H1 (cell line): Measurements from ENCODE around the gene LEPR. TPM values are rescaled to one million over a fixed set of nuclear protein-coding genes. Genes with fewer than 3 reads are reported as not detected.

Experiments
- CTCF ChIA-PET: fragments of 300-600 bp; sonication (Branson Sonifier 250); formaldehyde crosslinking; loops from one replicate; lab custom pipeline; 2021; ENCODE audit not compliant: partially characterized antibody; lab: Charles Lee
- POLR2A ChIA-PET: fragments of 300-600 bp; sonication (Branson Sonifier 250); formaldehyde crosslinking; loops from one replicate; lab custom pipeline; 2021; ENCODE audit warnings: inconsistent platforms; ENCODE audit not compliant: partially characterized antibody; lab: Charles Lee
- DNase-seq, 2 experiments: peaks; one replicate each; pipeline versions ENCODE4 v3.0.0 to v3.0.0-alpha.2; 2010 to 2022; ENCODE audit warnings: low spot score in 2 of 2, low read depth in 1 of 2, mixed read lengths in 1 of 2
- FAIRE-seq: peaks from 2 replicates; lab custom pipeline; 2011; peaks lifted over from hg19 to GRCh38; lab: Jason Lieb, UNC
- H2AFZ ChIP-seq: 2 replicates; pipeline ENCODE4 v1.8.1; 2012; ENCODE audit warnings: low read length, inconsistent platforms
- H2AK5ac ChIP-seq: 2 replicates; pipeline ENCODE4 v1.6.1; 2013; ENCODE audit warnings: low read depth, low read length
- H2BK120ac ChIP-seq: replicated peaks from 2 replicates; pipeline ENCODE3; 2013; ENCODE audit warnings: low read depth, low read length, inconsistent platforms
- H2BK12ac ChIP-seq: 2 replicates; pipeline ENCODE4 v1.6.1; 2013; ENCODE audit warnings: low read depth, low read length
- H2BK15ac ChIP-seq: 2 replicates; pipeline ENCODE4 v1.6.1; 2013; ENCODE audit warnings: low read length
- H2BK20ac ChIP-seq: 2 replicates; pipeline ENCODE4 v1.6.1; 2013; ENCODE audit warnings: low read length
- H2BK5ac ChIP-seq: 2 replicates; pipeline ENCODE4 v1.6.1; 2013; ENCODE audit warnings: low read depth, low read length
- H3K14ac ChIP-seq: 2 replicates; pipeline ENCODE4 v1.6.1; 2013; ENCODE audit warnings: inconsistent platforms; ENCODE audit not compliant: insufficient read length
- H3K18ac ChIP-seq: 2 replicates; pipeline ENCODE4 v1.6.1; 2013; ENCODE audit warnings: low read length; ENCODE audit errors: extremely low read depth
- H3K23ac ChIP-seq: 2 replicates; pipeline ENCODE4 v1.6.1; 2013; ENCODE audit warnings: inconsistent platforms; ENCODE audit not compliant: insufficient read length
- H3K23me2 ChIP-seq: 2 replicates; pipeline ENCODE4 v1.6.1; 2013; ENCODE audit warnings: low read depth, low read length
- H3K27ac ChIP-seq: 2 replicates; pipeline ENCODE4 v1.6.1; 2011; ENCODE audit warnings: low read depth, low read length, inconsistent platforms
- H3K27me3 ChIP-seq, 4 experiments: replicated peaks in 1 of 4; 1 replicate in 1 of 4; 2 replicates in 3 of 4; pipeline versions ENCODE4 v1.6.1 to v1.8.1; 2011 to 2013; ENCODE audit warnings: low read length in 3 of 4, mild to moderate bottlenecking in 3 of 4, inconsistent platforms in 2 of 4, mixed read lengths in 2 of 4, moderate library complexity in 1 of 4; ENCODE audit not compliant: control insufficient read depth in 3 of 4, insufficient read depth in 3 of 4; ENCODE audit errors: extremely low read depth in 1 of 4
- H3K36me3 ChIP-seq, 4 experiments: 2 replicates each; pipeline versions ENCODE4 v1.6.1 to v1.8.1; 2011 to 2013; ENCODE audit warnings: mild to moderate bottlenecking in 4 of 4, low read length in 3 of 4, moderate library complexity in 2 of 4, control low read depth in 1 of 4, inconsistent platforms in 1 of 4; ENCODE audit not compliant: insufficient read depth in 4 of 4, control insufficient read depth in 2 of 4
- H3K4ac ChIP-seq: replicated peaks from 2 replicates; pipeline ENCODE3; 2013; ENCODE audit warnings: low read length, low read depth, mixed read lengths, inconsistent platforms; ENCODE audit not compliant: insufficient read length
- H3K4me1 ChIP-seq, 4 experiments: replicated peaks in 1 of 4; 1 replicate in 1 of 4; 2 replicates in 3 of 4; pipeline versions ENCODE4 v1.6.1 to v1.8.1; 2011 to 2013; ENCODE audit warnings: low read length in 3 of 4, inconsistent platforms in 2 of 4, mixed read lengths in 1 of 4; ENCODE audit not compliant: insufficient read depth in 4 of 4, control insufficient read depth in 3 of 4
- H3K4me2 ChIP-seq, 2 experiments: 2 replicates each; pipeline versions ENCODE4 v1.6.1 to v1.8.1; 2011 to 2013; ENCODE audit warnings: low read depth in 2 of 2, low read length in 2 of 2, control low read depth in 1 of 2, inconsistent platforms in 1 of 2, mild to moderate bottlenecking in 1 of 2; ENCODE audit not compliant: insufficient read depth in 1 of 2
- H3K4me3 ChIP-seq, 4 experiments: fragments of 200-600, 300-600 bp in 1 of 4; sonication (generic), shearing (Covaris generic), sonication (Bioruptor Twin) in 1 of 4; 2 replicates each; pipeline versions ENCODE4 v1.5.1 to v1.8.1; 2011 to 2016; ENCODE audit warnings: low read length in 4 of 4, low read depth in 3 of 4, control low read depth in 2 of 4, inconsistent platforms in 2 of 4, mild to moderate bottlenecking in 2 of 4, mixed read lengths in 1 of 4, moderate library complexity in 1 of 4; ENCODE audit not compliant: insufficient read depth in 2 of 4; ENCODE audit errors: extremely low read depth in 1 of 4
- H3K56ac ChIP-seq: replicated peaks from 2 replicates; pipeline ENCODE3; 2013; ENCODE audit warnings: low read depth, mild to moderate bottlenecking, mixed read lengths, low read length, inconsistent platforms; ENCODE audit not compliant: insufficient read length
- H3K79me1 ChIP-seq: 2 replicates; pipeline ENCODE4 v1.6.1; 2013; ENCODE audit warnings: low read depth, low read length, control low read depth
- H3K79me2 ChIP-seq, 2 experiments: 2 replicates each; pipeline versions ENCODE4 v1.6.1 to v1.8.1; 2012 to 2013; ENCODE audit warnings: low read length in 2 of 2, mild to moderate bottlenecking in 2 of 2, inconsistent platforms in 1 of 2; ENCODE audit not compliant: insufficient read depth in 2 of 2, control insufficient read depth in 1 of 2
- H3K9ac ChIP-seq, 4 experiments: replicated peaks in 1 of 4; 1 replicate in 1 of 4; 2 replicates in 3 of 4; pipeline versions ENCODE4 v1.6.1 to v1.8.1; 2011 to 2013; ENCODE audit warnings: low read depth in 3 of 4, low read length in 3 of 4, control low read depth in 2 of 4, mild to moderate bottlenecking in 2 of 4, moderate library complexity in 2 of 4, inconsistent platforms in 1 of 4; ENCODE audit errors: extremely low read depth in 1 of 4
- H3K9me3 ChIP-seq, 2 experiments: 2 replicates each; pipeline versions ENCODE4 v1.6.1 to v1.8.1; 2012 to 2013; ENCODE audit warnings: mild to moderate bottlenecking in 2 of 2, moderate library complexity in 2 of 2, control low read depth in 1 of 2, inconsistent platforms in 1 of 2, low read depth in 1 of 2, low read length in 1 of 2, mixed read lengths in 1 of 2; ENCODE audit not compliant: insufficient read depth in 2 of 2
- H4K20me1 ChIP-seq, 2 experiments: replicated peaks in 1 of 2; 2 replicates each; pipeline versions ENCODE3 to v1.8.1; 2011 to 2013; ENCODE audit warnings: inconsistent platforms in 2 of 2, low read length in 2 of 2, mild to moderate bottlenecking in 1 of 2; ENCODE audit not compliant: insufficient read depth in 2 of 2, control insufficient read depth in 1 of 2
- H4K5ac ChIP-seq: 2 replicates; pipeline ENCODE4 v1.6.1; 2013; ENCODE audit warnings: low read length, low read depth, mixed read lengths, inconsistent platforms; ENCODE audit not compliant: insufficient read length
- H4K8ac ChIP-seq: 2 replicates; pipeline ENCODE4 v1.8.0; 2013; ENCODE audit warnings: mild to moderate bottlenecking, moderate library complexity, low read length, inconsistent platforms; ENCODE audit not compliant: insufficient read depth; ENCODE audit errors: extremely low read depth
- H4K91ac ChIP-seq: replicated peaks from 2 replicates; pipeline ENCODE3; 2013; ENCODE audit warnings: low read length, mixed read lengths, inconsistent platforms; ENCODE audit not compliant: insufficient read length
- TEAD4 ChIP-seq: IDR thresholded peaks from 2 replicates; pipeline ENCODE4 v1.6.1; 2012; ENCODE audit warnings: low read depth, low read length, inconsistent platforms, mixed read lengths
- YY1 ChIP-seq: IDR thresholded peaks from 2 replicates; pipeline ENCODE4 v1.6.1; 2011; ENCODE audit warnings: low read depth, mild to moderate bottlenecking, low read length
- WGBS, 2 experiments: shearing (Covaris generic) in 1 of 2; methylation state at CpG; one replicate each; pipeline versions ENCODE4 v1.1.6 to v1.1.7; 2013 to 2015; ENCODE audit warnings: low lambda C conversion rate in 2 of 2, mixed read lengths in 2 of 2, inconsistent platforms in 1 of 2, low coverage in 1 of 2, missing lambda C conversion rate in 1 of 2; ENCODE audit not compliant: insufficient replicate concordance in 2 of 2, insufficient coverage in 1 of 2, insufficient read length in 1 of 2; ENCODE audit errors: extremely low coverage in 1 of 2, missing lambda C conversion rate in 1 of 2; 5-methylcytosine and 5-hydroxymethylcytosine counted together
- polyA plus RNA-seq, 7 experiments: library from polyadenylated mRNA; depleted of rRNA in 3 of 7; stranded (reverse) in 5 of 7; unstranded in 2 of 7; fragments of >200 nt in 5 of 7; fragments of 200-250 nt in 2 of 7; gene quantifications; 1 replicate in 5 of 7; 2 replicates in 1 of 7; 4 replicates in 1 of 7; pipeline versions ENCODE4 v1.2.1 to v1.2.3, GENCODE V29; 2011 to 2013; ENCODE audit warnings: missing spikeins in 2 of 7, mixed read lengths in 2 of 7
- total RNA-seq: library from RNA; stranded (reverse); fragmentation: NEBNext Ultra II Directional; extraction: Animal tissue kit (Norgen Biotek cat#: 25700); gene quantifications from 2 replicates; pipeline ENCODE4 v1.2.1, GENCODE V29; 2021

LEPR gene
- total and polyA plus RNA-seq, 2 of the 8 experiments (the other 6 are each of a cell fraction or from before 2014, with no cell fraction given): 1.3 to 3.9 TPM

- no peak overlapping the region for H2BK5ac ChIP-seq
- H3K4me2 ChIP-seq: no peak overlapping the region
- no peak overlapping the region for H3K9ac ChIP-seq
- H4K8ac ChIP-seq: no peak overlapping the region
- H3K27ac ChIP-seq: no peak overlapping the region
- no peaks in the 10 kb centered on the region for H3K23me2 ChIP-seq
- no peak overlapping the region for H2BK20ac ChIP-seq
- no peak overlapping the region for H2BK120ac ChIP-seq
- no peak for TF ChIP-seq YY1
- TF ChIP-seq TEAD4: no peak
- no peaks in the 10 kb centered on the region for H3K27me3 ChIP-seq
- H3K4me1 ChIP-seq: peaks cover 0 to 3% (median under 1%) of the 10 kb centered on the region in 4 experiments; a peak in 5 of 7 replicates
- no peaks in the 10 kb centered on the region for H3K79me1 ChIP-seq
- H3K9me3 ChIP-seq: no peaks in the 10 kb centered on the region; a peak in 1 of 4 replicates
- H4K5ac ChIP-seq: no peak overlapping the region
- no peak overlapping the region for H3K14ac ChIP-seq
- POLR2A ChIA-PET: interaction anchor here (0.6 to 0.9 kb wide), 2 partner anchors 10 to 21 kb away, joined by 3 to 4 read pairs; no protein-coding TSS in a partner anchor
- FAIRE-seq (no peak), DNase-seq (no peak)
- H3K56ac ChIP-seq: no peak overlapping the region
- H2BK12ac ChIP-seq: no peak overlapping the region
- no peak overlapping the region for H3K4ac ChIP-seq
- H3K4me3 ChIP-seq: no peak overlapping the region
- no peak overlapping the region for H2BK15ac ChIP-seq
- no peak overlapping the region for H2AK5ac ChIP-seq
- H3K36me3 ChIP-seq: no peaks in the 10 kb centered on the region
- no peaks in the 10 kb centered on the region for H3K79me2 ChIP-seq
- CTCF ChIA-PET: no interaction called here
- H2AFZ ChIP-seq: no peak overlapping the region
- H3K23ac ChIP-seq: no peak overlapping the region
- no peak overlapping the region for H4K91ac ChIP-seq
- H3K18ac ChIP-seq: no peak overlapping the region
- 95% methylated on average over 1 of the region's 1 CpG; no CpG with 5 or more reads in 1 of the 2 experiments for WGBS, 2 experiments
- H4K20me1 ChIP-seq: no peaks in the 10 kb centered on the region
These were observed 22.4 kb upstream of the LEPR start for GRCh38 chr1:65398083-65398482.
